ENCODE measurements around the gene DCDC2B.

DCDC2B gene

GRCh38 chr1:32221581-32221979 lies 12.7 kb downstream of the DCDC2B start:
- Histone ChIP-seq H3K9me3 (no peaks in the 10 kb centered on the region), H3K4me1 (peaks cover 0 to 34% (median 28%) of the 10 kb centered on the region in 4 donors)

GRCh38 chr1:32221980-32222755 lies 13.3 kb downstream of the DCDC2B start, which contains the start of the genes EIF3I and TMEM234:
Gene EIF3I (plus strand): TSS chr1:32222407. CDS start chr1:32222442, 35 bp downstream.
Gene TMEM234 (minus strand): TSS chr1:32222353. CDS start chr1:32222322, 31 bp downstream.
- no peaks in the 10 kb centered on the region for H3K27me3 ChIP-seq
- no peak for TF ChIP-seq CTCF (IDR thresholded peaks at IDR 0.05)
- H3K36me3 ChIP-seq: peaks cover 30 to 62% (median 37%) of the 10 kb centered on the region in 3 donors
- peak within 1 kb of the TSS; percentile 90 to 92 for H3K27ac ChIP-seq
- H3K4me3 ChIP-seq: peak within 1 kb of the TSS; percentile 65 to 86
- H3K9me3 ChIP-seq: no peaks in the 10 kb centered on the region
- H3K4me1 ChIP-seq: peaks cover 0 to 34% (median 28%) of the 10 kb centered on the region in 4 donors
- intact Hi-C loops (cut with DNase I; ENCODE audit: low total_unique reads): loop anchor here (5.0 kb wide), 1 partner anchor 70 kb away; the partner anchor contains the start of gene HDAC1
- DNase-seq: peak; percentile 94 to 95

More at GRCh38 chr1:32221581-32221979, 12.7 kb downstream of the DCDC2B start:
- Histone ChIP-seq H3K27me3 (no peaks in the 10 kb centered on the region), H3K36me3 (peaks cover 30 to 62% (median 39%) of the 10 kb centered on the region in 3 donors), H3K4me3 (peak overlapping the region; percentile 65 to 86), H3K27ac (peak overlapping the region; percentile 90 to 92)
- intact Hi-C loops (cut with DNase I; ENCODE audit: low total_unique reads): loop anchor here (5.0 kb wide), 1 partner anchor 71 kb away; the partner anchor contains the start of gene HDAC1
- no peak for DNase-seq
- no peak for TF ChIP-seq CTCF (IDR thresholded peaks at IDR 0.05)

- DNase-seq: no peak
Observed at GRCh38 chr1:32223683-32224082, 14.8 kb downstream of the DCDC2B start.

GRCh38 chr1:32224285-32224684 lies 15.4 kb downstream of the DCDC2B start:
- Histone ChIP-seq H3K27me3 (no peaks in the 10 kb centered on the region), H3K27ac (no peak overlapping the region), H3K4me3 (no peak overlapping the region), H3K9me3 (no peaks in the 10 kb centered on the region), H3K36me3 (peaks cover 38 to 62% (median 55%) of the 10 kb centered on the region in 3 donors), H3K4me1 (peaks cover 0 to 34% (median 28%) of the 10 kb centered on the region in 4 donors)
- TF ChIP-seq CTCF (IDR thresholded peaks at IDR 0.05): no peak
- DNase-seq: no peak
- intact Hi-C loops (cut with DNase I; ENCODE audit: low total_unique reads): loop anchor here (5.0 kb wide), 1 partner anchor 68 kb away; the partner anchor contains the start of gene HDAC1

More at GRCh38 chr1:32223683-32224082, 14.8 kb downstream of the DCDC2B start:
- TF ChIP-seq CTCF (IDR thresholded peaks at IDR 0.05): no peak
- intact Hi-C loops (cut with DNase I; ENCODE audit: low total_unique reads): loop anchor here (5.0 kb wide), 1 partner anchor 69 kb away; the partner anchor contains the start of gene HDAC1
- H3K27me3 ChIP-seq: no peaks in the 10 kb centered on the region
- H3K27ac ChIP-seq: peak overlapping the region in 1 of 2 donors; percentile 92
- peaks cover 0 to 34% (median 28%) of the 10 kb centered on the region in 4 donors for H3K4me1 ChIP-seq
- peaks cover 32 to 62% (median 49%) of the 10 kb centered on the region in 3 donors for H3K36me3 ChIP-seq
- H3K9me3 ChIP-seq: no peaks in the 10 kb centered on the region
- H3K4me3 ChIP-seq: peak overlapping the region; percentile 65 to 86

- no peak for DNase-seq
- H3K27me3 ChIP-seq: no peaks in the 10 kb centered on the region
- no peak overlapping the region for H3K27ac ChIP-seq
- no peaks in the 10 kb centered on the region for H3K9me3 ChIP-seq
- H3K36me3 ChIP-seq: peaks cover 64 to 100% (median 84%) of the 10 kb centered on the region in 3 donors
- H3K4me3 ChIP-seq: no peak overlapping the region
- peaks cover 0 to 7% (median 4%) of the 10 kb centered on the region in 4 donors for H3K4me1 ChIP-seq
- no peak for TF ChIP-seq CTCF (IDR thresholded peaks at IDR 0.05)
- intact Hi-C loops (cut with DNase I; ENCODE audit: low total_unique reads): no loop called here
Observed at GRCh38 chr1:32228771-32229170, 19.9 kb downstream of the DCDC2B start.

Measured in tibial artery (tissue), 4 donors.